Erythroblast (primary cell): ENCODE measurements around the gene CFAP46.

Experiments used
- DNase-seq, 2 experiments: peaks; one replicate each; lab custom pipeline; 2025; lab: John Stamatoyannopoulos, UW
- GATA1 ChIP-seq: IDR thresholded peaks from 2 replicates; pipeline ENCODE4 v1.6.1; 2011; ENCODE audit warnings: low read depth, mild to moderate bottlenecking, control low read depth, low read length, moderate library complexity
- POLR2A ChIP-seq: IDR thresholded peaks from 2 replicates; pipeline ENCODE4 v1.6.1; 2011; ENCODE audit warnings: mild to moderate bottlenecking, low read length

The CFAP46 gene

GRCh38 chr10:132916421-132916841 is 25.9 kb downstream of the CFAP46 start:
- TF ChIP-seq POLR2A (no peak), GATA1 (no peak)
- no peak for DNase-seq

- no peak for DNase-seq
- TF ChIP-seq GATA1: no peak
Measured at GRCh38 chr10:132915411-132915810, 27.0 kb downstream of the CFAP46 start.

- no peak for TF ChIP-seq POLR2A
- no peak for TF ChIP-seq GATA1
Measured at GRCh38 chr10:132914732-132915131, 27.6 kb downstream of the CFAP46 start.

GRCh38 chr10:132913559-132914115 is 28.7 kb downstream of the CFAP46 start:
- TF ChIP-seq GATA1 (no peak), POLR2A (no peak)
- no peak for DNase-seq

More at GRCh38 chr10:132914732-132915131, 27.6 kb downstream of the CFAP46 start:
- no peak for DNase-seq

- DNase-seq: no peak
- TF ChIP-seq GATA1 (no peak), POLR2A (no peak)
Measured at GRCh38 chr10:132912713-132913558, 29.4 kb downstream of the CFAP46 start.

- TF ChIP-seq POLR2A (no peak), GATA1 (no peak)
- no peak for DNase-seq
Measured at GRCh38 chr10:132912225-132912712, 30.1 kb downstream of the CFAP46 start.

GRCh38 chr10:132911786-132912097 is 30.6 kb downstream of the CFAP46 start:
- no peak for DNase-seq
- TF ChIP-seq POLR2A (no peak), GATA1 (no peak)

- TF ChIP-seq GATA1 (no peak), POLR2A (no peak)
- DNase-seq: no peak
Measured at GRCh38 chr10:132910901-132911785, 31.2 kb downstream of the CFAP46 start.

GRCh38 chr10:132910186-132910880 is 32.0 kb downstream of the CFAP46 start:
- TF ChIP-seq POLR2A (no peak), GATA1 (no peak)
- no peak for DNase-seq

GRCh38 chr10:132909491-132910071 is 32.8 kb downstream of the CFAP46 start:
- TF ChIP-seq POLR2A: no peak
- no peak for TF ChIP-seq GATA1
- DNase-seq: no peak

GRCh38 chr10:132908621-132909295 is 33.6 kb downstream of the CFAP46 start:
- DNase-seq: no peak
- TF ChIP-seq POLR2A (no peak), GATA1 (no peak)

- TF ChIP-seq GATA1 (no peak), POLR2A (no peak)
- no peak for DNase-seq
Measured at GRCh38 chr10:132907821-132908620, 34.3 kb downstream of the CFAP46 start.
